GM12865 (cell line): ENCODE results near the gene PHKB.
"Not testable (repeated sequence)": the region's sequence is repeated elsewhere in the genome, so short reads cannot be mapped to it uniquely, and the experiment has no call there.

Experiments
- DNase-seq: peaks from one replicate; pipeline ENCODE4 v3.0.0; 2010; ENCODE audit warnings: low read depth
- H3K4me3 ChIP-seq: 2 replicates; pipeline ENCODE4 v1.5.1; 2011; ENCODE audit warnings: mild to moderate bottlenecking, low read depth, low read length, control low read depth
- CTCF ChIP-seq: IDR thresholded peaks from 2 replicates; pipeline ENCODE4 v1.5.1; 2011; ENCODE audit warnings: low read length, control low read depth, low read depth, inconsistent platforms; ENCODE audit not compliant: insufficient read depth; ENCODE audit errors: missing control alignments

The PHKB gene

GRCh38 chr16:47553853-47554564, 92.9 kb downstream of the PHKB start:
- no peak for DNase-seq
- no peak for TF ChIP-seq CTCF

GRCh38 chr16:47554587-47554986, 93.5 kb downstream of the PHKB start:
- not testable (repeated sequence) for H3K4me3 ChIP-seq

More at GRCh38 chr16:47553853-47554564, 92.9 kb downstream of the PHKB start:
- H3K4me3 ChIP-seq, result no peak overlapping the region

GRCh38 chr16:47561286-47561685, 100.2 kb downstream of the PHKB start:
- H3K4me3 ChIP-seq, result no peak overlapping the region
- DNase-seq, result no peak
- TF ChIP-seq CTCF, result no peak

More at GRCh38 chr16:47554587-47554986, 93.5 kb downstream of the PHKB start:
- DNase-seq, result not testable (repeated sequence)

- TF ChIP-seq CTCF, result no peak
- H3K4me3 ChIP-seq, result no peak overlapping the region
- no peak for DNase-seq
These were observed 101.2 kb downstream of the PHKB start for GRCh38 chr16:47562366-47562765.

- H3K4me3 ChIP-seq, result no peak overlapping the region
- TF ChIP-seq CTCF, result no peak
- DNase-seq, result peak; percentile 33
These were observed 104.3 kb downstream of the PHKB start for GRCh38 chr16:47565454-47565853.

GRCh38 chr16:47567321-47567720, 106.2 kb downstream of the PHKB start:
- no peak overlapping the region for H3K4me3 ChIP-seq
- DNase-seq, result no peak
- no peak for TF ChIP-seq CTCF

- H3K4me3 ChIP-seq, result no peak overlapping the region
- no peak for DNase-seq
- no peak for TF ChIP-seq CTCF
These were observed 107.2 kb downstream of the PHKB start for GRCh38 chr16:47568351-47568750.
